ENCODE data around the gene RXFP1. TPM values are rescaled to one million over a fixed set of nuclear protein-coding genes. Genes with fewer than 3 reads are reported as not detected.

RXFP1 gene
- total RNA-seq, 2 donors from 2014 or later, result 0.24 to 0.37 TPM

DNA sequence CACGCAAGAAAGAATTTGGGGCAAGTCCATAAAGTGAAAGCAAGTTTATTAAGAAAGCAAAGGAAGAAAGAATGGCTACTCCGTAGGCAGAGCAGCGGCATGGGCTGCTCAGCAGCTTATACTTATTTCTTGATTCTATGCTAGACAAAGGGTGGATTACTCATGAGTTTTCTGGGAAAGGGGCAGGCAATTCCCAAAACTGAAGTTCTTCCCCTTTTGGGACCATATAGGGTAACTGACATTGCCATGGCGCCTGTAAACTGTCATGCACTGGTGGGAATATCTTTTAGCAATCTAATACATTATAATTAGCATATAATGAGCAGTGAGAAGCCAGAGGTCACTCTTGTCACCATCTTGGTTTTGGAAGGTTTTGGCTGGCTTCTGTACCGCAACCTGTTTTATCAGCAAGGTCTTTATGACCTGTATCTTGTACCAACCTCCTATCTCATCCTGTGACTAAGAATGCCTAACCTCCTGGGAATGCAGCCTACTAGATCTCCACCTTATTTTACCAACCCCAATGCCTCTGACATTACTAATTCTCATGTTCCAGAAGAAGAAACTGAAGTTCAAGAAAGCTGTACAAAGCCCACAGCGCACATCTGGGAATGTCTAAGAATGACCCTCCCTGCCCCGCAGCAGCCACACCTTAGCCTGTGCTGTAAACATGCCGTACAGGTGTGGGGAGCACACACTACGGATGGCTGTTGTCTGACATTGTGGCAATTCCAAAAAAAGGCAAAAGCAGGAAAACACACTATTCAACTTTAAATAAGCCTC, 18.6 kb downstream of the RXFP1 start:
- H3K36me3 ChIP-seq, result no peaks in the 10 kb centered on the region
- H3K4me1 ChIP-seq, result no peaks in the 10 kb centered on the region
- no peaks in the 10 kb centered on the region for H3K9me3 ChIP-seq
- H3K9ac ChIP-seq (ENCODE audit: low read depth in 2 of 2, low read length in 2 of 2), result no peak overlapping the region
- intact Hi-C loops (cut with DNase I), result no loop called here
- H3K27me3 ChIP-seq, result no peaks in the 10 kb centered on the region
- H3K4me3 ChIP-seq, result no peak overlapping the region
- H3K27ac ChIP-seq, result no peak overlapping the region
- no peak for TF ChIP-seq CTCF (IDR thresholded peaks at IDR 0.05)
- no peak for DNase-seq

GRCh38 chr4:158541506-158541905, 19.8 kb downstream of the RXFP1 start:
- no peaks in the 10 kb centered on the region for H3K36me3 ChIP-seq
- DNase-seq, result no peak
- H3K4me1 ChIP-seq, result no peaks in the 10 kb centered on the region
- no peaks in the 10 kb centered on the region for H3K27me3 ChIP-seq
- intact Hi-C loops (cut with DNase I), result no loop called here
- H3K27ac ChIP-seq, result no peak overlapping the region
- H3K4me3 ChIP-seq, result no peak overlapping the region
- no peak for TF ChIP-seq CTCF (IDR thresholded peaks at IDR 0.05)
- no peaks in the 10 kb centered on the region for H3K9me3 ChIP-seq
- H3K9ac ChIP-seq (ENCODE audit: low read depth in 2 of 2, low read length in 2 of 2), result no peak overlapping the region

DNA sequence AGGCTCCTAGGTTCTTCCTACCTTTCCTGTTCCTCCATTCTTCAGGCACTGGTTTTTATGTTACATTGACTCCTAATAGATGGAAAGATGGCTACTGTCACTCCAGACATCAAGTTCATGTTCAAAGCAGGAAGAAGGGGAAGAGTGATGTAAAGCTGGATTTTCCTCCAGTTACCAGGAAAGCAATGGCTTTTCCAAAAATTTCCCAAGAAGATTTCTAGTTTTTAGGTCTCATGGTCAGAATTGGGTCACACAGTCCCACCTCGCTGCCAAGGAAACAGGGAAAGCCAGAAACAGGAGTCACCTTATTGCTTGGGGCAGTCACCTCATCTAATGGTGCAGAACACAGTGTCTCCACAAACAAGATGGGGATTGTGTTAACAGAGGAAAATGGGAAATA, 21.5 kb downstream of the RXFP1 start:
- Histone ChIP-seq H3K9ac (ENCODE audit: low read depth in 2 of 2, low read length in 2 of 2) (no peak overlapping the region), H3K36me3 (no peaks in the 10 kb centered on the region), H3K4me3 (no peak overlapping the region), H3K27me3 (no peaks in the 10 kb centered on the region), H3K9me3 (no peaks in the 10 kb centered on the region), H3K27ac (no peak overlapping the region), H3K4me1 (no peaks in the 10 kb centered on the region)
- no peak for DNase-seq
- TF ChIP-seq CTCF (IDR thresholded peaks at IDR 0.05), result no peak
- intact Hi-C loops (cut with DNase I), result no loop called here

DNA sequence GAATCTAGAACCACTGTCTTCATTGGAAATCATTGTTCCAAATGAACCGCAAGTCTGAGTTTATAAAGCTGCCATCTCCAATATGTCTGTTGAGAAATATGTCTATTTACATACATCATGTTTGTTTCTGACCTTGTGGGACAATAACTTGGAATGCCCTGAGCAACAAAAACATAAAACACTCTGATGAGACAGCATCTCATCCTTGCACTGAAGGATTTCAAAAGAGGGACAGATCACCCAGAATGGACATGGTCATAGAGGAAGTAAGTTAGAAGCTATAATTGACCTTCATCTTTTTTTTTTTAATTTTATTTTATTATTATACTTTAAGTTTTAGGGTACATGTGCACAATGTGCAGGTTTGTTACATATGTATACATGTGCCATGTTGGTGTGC, 22.5 kb downstream of the RXFP1 start:
- Histone ChIP-seq H3K9me3 (no peaks in the 10 kb centered on the region), H3K36me3 (no peaks in the 10 kb centered on the region), H3K4me3 (no peak overlapping the region), H3K4me1 (no peaks in the 10 kb centered on the region), H3K27ac (no peak overlapping the region), H3K9ac (ENCODE audit: low read depth in 2 of 2, low read length in 2 of 2) (no peak overlapping the region), H3K27me3 (no peaks in the 10 kb centered on the region)
- intact Hi-C loops (cut with DNase I), result no loop called here
- no peak for DNase-seq
- no peak for TF ChIP-seq CTCF (IDR thresholded peaks at IDR 0.05)

DNA sequence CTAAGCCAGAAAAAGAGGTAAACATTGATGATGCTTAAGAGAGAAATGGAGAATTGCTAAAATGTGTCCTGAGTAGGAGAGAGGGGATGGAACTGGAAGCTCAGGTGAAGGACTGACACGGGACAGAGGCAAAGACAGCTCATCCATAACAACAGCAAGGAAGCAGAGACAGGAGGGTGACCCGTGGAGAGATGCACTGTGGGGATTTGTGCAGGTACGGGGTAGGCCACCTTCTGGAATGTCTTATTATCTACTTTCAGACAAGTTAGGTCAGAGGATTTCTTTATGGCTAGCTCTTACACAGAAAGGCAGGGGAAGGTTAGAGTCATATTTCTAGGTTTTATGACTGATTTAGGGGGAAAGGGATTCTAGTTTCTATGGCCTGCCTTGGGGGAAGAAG, 31.7 kb downstream of the RXFP1 start:
- TF ChIP-seq CTCF (IDR thresholded peaks at IDR 0.05), result no peak
- no peak overlapping the region for H3K9ac ChIP-seq (ENCODE audit: low read depth in 2 of 2, low read length in 2 of 2)
- no peaks in the 10 kb centered on the region for H3K27me3 ChIP-seq
- no peaks in the 10 kb centered on the region for H3K9me3 ChIP-seq
- H3K4me3 ChIP-seq, result no peak overlapping the region
- intact Hi-C loops (cut with DNase I), result no loop called here
- no peak overlapping the region for H3K27ac ChIP-seq
- H3K4me1 ChIP-seq, result no peaks in the 10 kb centered on the region
- no peaks in the 10 kb centered on the region for H3K36me3 ChIP-seq
- DNase-seq, result no peak

Measured in colonic mucosa (tissue), 4 donors.